GM21786 (cell line): ENCODE measurements around the gene TNFSF13B.

Experiments
- ATAC-seq: cut with Tn5 transposase; IDR thresholded peaks from one replicate; pipeline ENCODE4 v1.9.1; 2021; ENCODE audit not compliant: unreplicated experiment

The TNFSF13B gene

DNA sequence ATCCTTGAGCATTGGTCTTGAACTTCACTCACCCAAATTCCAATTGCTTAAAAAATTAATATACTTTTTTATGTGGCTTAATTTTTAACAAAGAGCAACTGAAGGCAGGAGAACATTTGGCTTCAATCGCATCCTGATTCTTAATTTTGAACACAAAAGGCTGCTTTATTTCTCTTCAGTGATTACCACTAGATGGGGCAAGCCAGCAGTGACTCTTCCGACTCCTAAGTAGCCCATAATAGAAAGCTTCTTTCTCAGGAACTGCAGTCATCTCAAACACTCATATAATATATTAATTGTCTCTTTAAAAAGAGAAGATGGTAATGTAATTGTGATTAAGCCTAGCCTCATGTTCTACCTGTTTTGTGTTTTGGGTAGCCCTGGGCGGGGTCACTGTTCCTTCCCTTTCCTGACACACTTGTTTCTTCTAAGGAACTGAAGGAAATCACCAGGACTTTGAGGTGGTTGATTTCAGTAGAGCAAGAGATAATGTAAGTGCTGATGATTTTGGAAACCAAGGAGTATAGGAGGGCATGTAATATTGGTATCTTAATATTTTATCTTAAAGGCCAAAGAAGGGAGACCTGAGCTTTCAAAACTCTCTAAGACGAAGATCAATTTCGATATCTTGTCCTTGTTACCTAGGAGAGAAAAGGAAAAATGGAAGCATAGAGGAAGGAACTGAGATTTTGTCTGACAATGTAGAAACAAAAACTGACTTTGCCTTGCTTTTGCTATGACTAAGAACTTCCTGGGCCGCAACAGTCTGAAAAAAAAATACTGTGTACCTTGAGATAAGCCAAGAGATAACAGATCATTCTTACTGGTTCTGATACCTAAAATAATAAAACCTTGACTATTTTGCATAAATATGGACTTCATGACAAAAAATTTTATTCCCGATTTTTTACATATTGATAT, 73.1 kb downstream of the TNFSF13B start:
- ATAC-seq, result peak; percentile 74

DNA sequence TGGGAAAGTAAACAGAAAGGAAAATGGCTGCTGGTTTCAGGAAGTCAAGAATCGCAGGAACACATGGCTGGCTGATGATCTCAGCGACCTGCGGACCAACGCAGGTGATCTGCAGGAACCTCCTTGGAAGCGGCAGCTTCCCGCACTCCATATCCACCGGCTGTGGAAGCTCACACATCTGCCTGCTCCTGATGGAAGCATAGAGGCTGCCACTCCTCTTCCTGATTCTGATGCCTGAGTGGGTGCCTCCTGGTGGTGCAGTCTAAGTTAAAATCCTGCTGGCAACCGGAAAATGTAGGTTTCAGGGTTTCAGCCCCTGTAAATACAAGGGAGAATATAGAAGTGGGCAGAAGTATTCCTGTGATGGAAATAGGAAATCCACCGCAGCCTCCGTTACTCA, 75.5 kb downstream of the TNFSF13B start:
- no peak for ATAC-seq

DNA sequence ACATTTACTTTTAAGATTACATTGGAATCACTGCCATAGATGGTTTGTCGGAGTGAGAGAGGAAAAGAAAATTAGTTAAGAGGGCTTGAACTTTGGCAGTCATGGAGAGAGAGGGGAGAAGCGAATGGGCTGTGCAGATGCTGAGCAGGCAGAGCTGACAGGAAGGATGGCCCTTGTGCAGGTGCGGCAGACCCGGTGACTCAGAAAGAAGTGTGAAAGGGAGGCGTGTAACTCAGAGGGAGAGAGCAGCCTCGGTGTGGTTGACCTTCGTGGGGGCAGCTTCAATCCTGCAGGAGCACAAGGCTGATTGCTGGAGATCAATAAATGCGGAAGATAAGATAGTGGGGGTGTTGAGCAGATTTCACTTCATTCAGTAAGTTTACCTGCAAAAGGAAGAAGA, 76.9 kb downstream of the TNFSF13B start:
- no peak for ATAC-seq

DNA sequence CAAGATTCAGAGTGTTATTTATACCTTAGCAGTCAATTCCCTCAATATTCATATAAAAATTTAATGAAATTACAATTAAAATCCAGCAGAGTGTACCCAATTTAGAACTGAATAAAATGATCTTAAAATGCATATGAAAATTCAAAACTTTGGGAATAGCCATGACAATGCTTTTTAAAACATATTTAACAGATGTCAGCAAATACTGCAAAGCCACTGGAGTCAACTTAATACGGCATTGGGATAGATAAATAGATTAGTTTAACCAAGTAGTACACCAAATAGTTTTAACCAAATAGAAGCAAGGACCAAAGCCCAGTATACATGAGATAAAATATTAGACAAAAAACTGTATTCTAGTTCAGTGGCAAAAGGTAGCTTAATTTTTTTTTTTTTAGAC, 79.8 kb downstream of the TNFSF13B start:
- no peak for ATAC-seq

DNA sequence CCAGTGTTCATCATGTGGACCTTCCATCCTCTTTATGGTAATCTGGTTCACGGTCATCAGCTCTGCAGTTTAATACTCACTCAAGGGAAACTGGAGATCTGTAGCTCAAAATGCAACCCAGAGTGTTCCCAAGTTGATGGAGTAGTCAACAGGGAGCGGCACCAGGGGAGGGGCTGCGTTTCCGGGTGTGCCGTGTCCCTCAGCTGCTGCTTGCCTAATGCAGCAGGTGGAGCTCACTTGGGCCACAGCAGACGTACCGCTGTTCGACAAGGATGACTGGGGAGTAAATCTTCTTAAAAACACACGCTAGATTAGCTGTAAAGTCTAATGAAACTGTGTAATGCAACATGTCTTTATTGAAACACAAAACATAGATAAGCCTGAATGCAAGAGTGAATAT, 81.1 kb downstream of the TNFSF13B start:
- ATAC-seq, result no peak

DNA sequence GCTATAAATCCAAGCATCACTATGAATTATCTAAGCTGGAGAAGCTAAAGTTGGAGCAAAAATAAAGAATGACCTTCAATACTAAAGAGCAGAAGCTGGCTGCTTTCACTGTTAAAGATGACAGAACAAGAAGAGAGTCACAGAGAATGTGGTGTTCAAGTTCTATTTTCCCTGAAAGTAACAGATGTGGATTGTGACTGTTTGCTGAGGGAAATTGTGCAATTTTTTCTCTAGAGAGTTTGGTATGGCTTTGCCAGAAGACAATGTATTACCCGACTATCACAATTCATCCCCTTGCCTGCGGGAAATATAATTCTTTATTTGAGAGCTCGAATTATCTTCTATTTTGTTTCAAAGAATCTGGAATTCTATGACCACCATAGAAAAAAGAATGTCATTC, 83.1 kb downstream of the TNFSF13B start:
- ATAC-seq, result no peak

DNA sequence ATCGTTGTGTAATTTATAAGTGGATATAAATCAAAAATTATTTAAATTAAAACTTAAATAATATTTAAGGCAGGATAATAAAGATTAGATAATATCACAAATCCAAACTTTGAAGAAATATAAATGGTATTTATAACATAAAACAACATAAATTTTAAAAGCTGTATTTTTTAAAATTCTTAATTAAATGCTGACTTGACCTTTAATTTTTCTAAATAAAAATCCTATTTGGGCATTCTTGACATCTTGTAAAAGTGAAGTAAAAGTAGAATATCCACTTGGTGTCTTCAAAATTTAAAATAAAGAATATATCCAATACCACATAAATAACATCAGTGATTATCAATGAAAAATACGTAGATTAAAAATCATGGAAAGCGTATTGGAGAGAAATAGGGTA, 87.7 kb downstream of the TNFSF13B start:
- ATAC-seq, result no peak
